Chondrocyte (in vitro differentiated cells): ENCODE data around the gene FAM168A. TPM values are rescaled to one million over a fixed set of nuclear protein-coding genes. Genes with fewer than 3 reads are reported as not detected.
A peak's percentile ranks its signal among the peaks of the same experiment; 100 is the strongest.
"Not testable (repeated sequence)": the region's sequence is repeated elsewhere in the genome, so short reads cannot be mapped to it uniquely, and the experiment has no call there.

Source experiments
- DNase-seq: peaks from one replicate; pipeline ENCODE4 v3.0.0; 2021; ENCODE audit warnings: mixed read lengths, low spot score
- H3K27ac Mint-ChIP-seq: one replicate; pipeline ENCODE4 v1.8.0; 2021; ENCODE audit warnings: mild to moderate bottlenecking, moderate library complexity, mixed read lengths; ENCODE audit not compliant: unreplicated experiment
- H3K27me3 Mint-ChIP-seq: 2 replicates; pipeline ENCODE4 v1.8.0; 2021; ENCODE audit warnings: low read depth, mixed read lengths
- H3K36me3 Mint-ChIP-seq: 2 replicates; pipeline ENCODE4 v1.8.0; 2021; ENCODE audit warnings: low read depth, mixed read lengths
- H3K4me1 Mint-ChIP-seq: 2 replicates; pipeline ENCODE4 v1.8.0; 2021; ENCODE audit warnings: low read depth, mild to moderate bottlenecking, mixed read lengths
- H3K4me3 Mint-ChIP-seq: one replicate; pipeline ENCODE4 v1.8.0; 2021; ENCODE audit warnings: mild to moderate bottlenecking, moderate library complexity, mixed read lengths; ENCODE audit not compliant: unreplicated experiment
- H3K9me3 Mint-ChIP-seq: 2 replicates; pipeline ENCODE4 v1.8.0; 2021; ENCODE audit warnings: low read depth, mixed read lengths
- total RNA-seq: library from RNA; stranded (reverse); gene quantifications from 3 replicates; pipeline ENCODE4 v1.2.1, GENCODE V29; 2021
- TF ChIP-seq, protein P1 (sequence below): fragments of 200-600 bp; sonication (generic); IDR thresholded peaks from 2 replicates; pipeline ENCODE4 v1.5.0; 2021; ENCODE audit warnings: antibody characterized with exemption, mild to moderate bottlenecking, moderate library complexity

The FAM168A gene
- total RNA-seq, 1 donor from 2014 or later: 53.7 TPM

DNA sequence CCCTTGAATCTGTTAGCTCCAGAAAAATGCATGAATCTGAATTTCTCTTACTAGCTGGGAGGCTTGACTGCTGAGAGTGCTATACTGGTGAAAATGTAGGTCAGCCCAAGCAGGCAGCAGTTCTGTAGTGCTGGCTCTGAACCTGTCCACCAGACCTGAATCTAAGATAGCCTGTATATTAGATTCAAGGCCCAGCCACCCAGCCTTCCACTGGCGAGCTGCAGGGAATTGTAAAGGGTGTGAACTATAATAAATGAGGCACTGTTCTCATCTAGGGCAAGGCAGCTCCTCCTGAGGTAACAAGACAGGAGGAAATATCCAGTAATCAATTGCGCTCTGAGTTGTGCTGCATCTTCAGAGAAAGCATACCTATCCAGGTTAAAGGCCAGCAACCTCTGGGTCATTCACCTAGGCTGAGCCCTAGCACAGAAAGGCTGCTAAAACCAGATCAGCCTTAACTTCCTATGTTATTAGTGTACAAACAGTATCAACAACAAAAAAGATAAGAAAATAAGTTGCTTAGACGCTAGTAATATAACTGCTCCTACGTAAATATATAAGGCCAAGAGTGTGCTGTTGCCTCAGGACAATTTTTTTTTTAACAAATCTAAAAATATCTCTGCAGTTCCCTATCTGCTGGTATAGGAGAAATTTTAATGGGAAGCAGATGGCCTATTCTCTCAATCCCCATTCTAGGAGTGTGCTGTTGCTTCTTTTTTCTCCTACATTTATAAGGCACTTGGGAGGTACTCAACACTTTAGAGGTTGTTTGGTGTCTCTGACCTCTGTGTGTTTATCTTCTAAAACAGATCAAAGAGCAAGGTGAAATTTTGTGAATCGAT, 158.7 kb downstream of the FAM168A start:
- Mint-ChIP-seq H3K9me3 (no peaks in the 10 kb centered on the region), H3K36me3 (peaks cover 3% of the 10 kb centered on the region), H3K4me1 (peaks cover 40% of the 10 kb centered on the region), H3K4me3 (no peak overlapping the region), H3K27me3 (no peaks in the 10 kb centered on the region), H3K27ac (peak overlapping the region; percentile 45)
- no peak for DNase-seq
- TF ChIP-seq, protein P1, sequence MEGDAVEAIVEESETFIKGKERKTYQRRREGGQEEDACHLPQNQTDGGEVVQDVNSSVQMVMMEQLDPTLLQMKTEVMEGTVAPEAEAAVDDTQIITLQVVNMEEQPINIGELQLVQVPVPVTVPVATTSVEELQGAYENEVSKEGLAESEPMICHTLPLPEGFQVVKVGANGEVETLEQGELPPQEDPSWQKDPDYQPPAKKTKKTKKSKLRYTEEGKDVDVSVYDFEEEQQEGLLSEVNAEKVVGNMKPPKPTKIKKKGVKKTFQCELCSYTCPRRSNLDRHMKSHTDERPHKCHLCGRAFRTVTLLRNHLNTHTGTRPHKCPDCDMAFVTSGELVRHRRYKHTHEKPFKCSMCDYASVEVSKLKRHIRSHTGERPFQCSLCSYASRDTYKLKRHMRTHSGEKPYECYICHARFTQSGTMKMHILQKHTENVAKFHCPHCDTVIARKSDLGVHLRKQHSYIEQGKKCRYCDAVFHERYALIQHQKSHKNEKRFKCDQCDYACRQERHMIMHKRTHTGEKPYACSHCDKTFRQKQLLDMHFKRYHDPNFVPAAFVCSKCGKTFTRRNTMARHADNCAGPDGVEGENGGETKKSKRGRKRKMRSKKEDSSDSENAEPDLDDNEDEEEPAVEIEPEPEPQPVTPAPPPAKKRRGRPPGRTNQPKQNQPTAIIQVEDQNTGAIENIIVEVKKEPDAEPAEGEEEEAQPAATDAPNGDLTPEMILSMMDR: no peak

DNA sequence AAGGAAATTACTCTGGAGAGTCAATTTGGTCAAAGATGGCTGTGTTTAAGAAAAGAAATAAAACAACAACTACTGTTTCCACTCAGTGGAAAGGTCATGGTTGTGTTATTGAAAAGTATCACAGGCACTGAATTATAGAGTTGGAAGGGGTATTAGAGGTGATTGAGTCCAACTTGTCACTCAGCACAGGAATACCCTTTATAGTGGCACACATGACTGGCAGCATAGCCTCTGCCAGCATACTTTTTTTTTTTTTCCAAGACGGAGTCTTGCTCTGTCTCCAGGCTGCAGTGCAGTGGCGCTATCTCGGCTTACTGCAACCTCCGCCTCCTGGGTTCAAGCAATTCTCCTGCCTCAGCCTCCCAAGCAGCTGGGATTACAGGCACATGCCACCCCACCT, 161.1 kb downstream of the FAM168A start:
- H3K27me3 Mint-ChIP-seq, H3K27ac Mint-ChIP-seq, H3K4me3 Mint-ChIP-seq, H3K9me3 Mint-ChIP-seq, H3K36me3 Mint-ChIP-seq, DNase-seq: not testable (repeated sequence)
- H3K4me1 Mint-ChIP-seq: peaks cover 29% of the 10 kb centered on the region

DNA sequence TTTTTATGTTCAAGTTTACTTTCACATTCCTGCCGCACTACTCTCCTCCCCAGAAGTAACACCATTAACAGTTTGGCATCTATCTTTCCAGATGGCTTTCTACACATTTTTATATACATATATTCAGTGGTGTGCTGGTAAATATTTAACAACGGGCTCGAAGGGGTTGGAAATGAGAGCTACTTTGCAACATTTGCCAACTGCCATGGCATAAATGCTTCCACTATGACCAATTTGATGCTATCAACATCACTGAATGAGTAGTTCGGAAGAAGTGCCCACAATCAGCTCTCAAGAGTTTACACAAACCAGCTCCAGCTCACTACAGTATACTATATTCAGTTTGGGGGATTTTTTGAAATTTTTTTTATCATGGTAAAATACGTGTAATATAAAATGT, 166.5 kb downstream of the FAM168A start:
- Mint-ChIP-seq H3K36me3 (no peaks in the 10 kb centered on the region), H3K4me3 (no peak overlapping the region), H3K4me1 (peaks cover 36% of the 10 kb centered on the region), H3K27me3 (no peaks in the 10 kb centered on the region), H3K9me3 (no peaks in the 10 kb centered on the region), H3K27ac (no peak overlapping the region)
- TF ChIP-seq, protein P1: no peak
- no peak for DNase-seq

DNA sequence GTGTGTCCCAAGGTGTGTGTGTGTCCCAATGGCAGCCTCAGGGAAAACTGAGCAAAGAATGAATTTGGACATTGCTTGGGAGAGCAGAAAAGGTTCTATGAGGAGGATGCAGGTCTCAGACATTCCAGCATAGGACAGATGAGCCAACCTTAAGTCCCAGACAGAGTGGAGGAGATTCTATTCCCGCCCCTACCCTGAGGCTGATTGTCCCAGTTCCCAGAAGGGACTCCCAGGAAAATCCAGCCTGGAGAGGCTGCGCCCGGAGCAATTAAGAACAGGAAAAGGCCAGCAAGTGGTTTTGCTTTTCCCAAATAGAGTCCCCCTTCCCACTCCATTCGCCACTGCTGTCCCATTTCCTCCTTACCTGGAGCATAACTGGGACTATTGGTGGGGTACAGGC, 167.6 kb downstream of the FAM168A start:
- Mint-ChIP-seq H3K27ac (peak overlapping the region; percentile 66), H3K27me3 (no peaks in the 10 kb centered on the region), H3K36me3 (no peaks in the 10 kb centered on the region), H3K4me1 (peaks cover 44% of the 10 kb centered on the region), H3K9me3 (no peaks in the 10 kb centered on the region), H3K4me3 (no peak overlapping the region)
- DNase-seq: no peak
- TF ChIP-seq, protein P1: no peak

DNA sequence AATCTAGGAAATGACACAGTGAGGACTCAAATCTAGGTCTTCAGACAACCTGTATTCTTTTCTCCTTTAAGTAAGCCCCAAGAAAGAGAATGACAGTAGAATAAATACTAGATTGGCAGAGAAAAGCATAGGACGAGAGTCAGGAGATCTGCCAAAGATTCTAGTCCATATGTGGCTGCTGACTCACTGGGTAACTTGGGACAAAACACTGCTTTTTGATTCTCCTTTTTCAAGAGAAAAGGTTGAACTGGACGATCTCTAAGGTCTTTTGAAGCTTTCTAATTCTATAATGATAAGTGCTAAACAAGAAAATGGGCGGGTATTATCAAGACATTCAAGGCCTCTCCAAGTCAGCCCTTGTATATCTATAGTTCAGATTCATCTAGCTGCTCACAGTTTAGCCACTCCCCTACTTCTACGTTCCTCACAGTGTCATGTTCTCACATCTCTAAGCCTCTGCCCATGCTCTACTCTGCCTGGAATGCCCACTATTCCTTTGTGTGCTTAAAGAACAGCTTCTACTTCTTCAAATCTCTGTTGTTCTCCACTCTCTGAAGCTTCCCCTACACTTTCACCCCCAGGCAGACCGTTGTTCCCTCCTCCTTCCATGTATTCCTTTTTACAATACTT, 168.7 kb downstream of the FAM168A start:
- no peaks in the 10 kb centered on the region for H3K36me3 Mint-ChIP-seq
- peak overlapping the region; percentile 14 for H3K4me3 Mint-ChIP-seq
- TF ChIP-seq, protein P1: no peak
- H3K27me3 Mint-ChIP-seq: no peaks in the 10 kb centered on the region
- no peaks in the 10 kb centered on the region for H3K9me3 Mint-ChIP-seq
- H3K4me1 Mint-ChIP-seq: peaks cover 49% of the 10 kb centered on the region
- DNase-seq: no peak
- peak overlapping the region; percentile 95 for H3K27ac Mint-ChIP-seq
